SK-N-SH treated with all-trans-retinoic acid at 6 μM for 48 hours (cell line): ENCODE data around the gene KLF17.
A peak's percentile ranks its signal among the peaks of the same experiment; 100 is the strongest.

Experiments
- ATAC-seq: fragments of 200-7000 bp; cut with Tn5 transposase; 3 replicates; pipeline ENCODE4 v1.9.1; 2020; ENCODE audit warnings: mild to moderate bottlenecking, moderate library complexity
- ARNTL ChIP-seq: fragments of 450-650 bp; formaldehyde crosslinking; IDR thresholded peaks from 2 replicates; pipeline ENCODE4 v1.5.0; 2020; ENCODE audit warnings: low read depth, mild to moderate bottlenecking, moderate library complexity, borderline replicate concordance
- BACH2 ChIP-seq: fragments of 250-450 bp; sonication (Bioruptor Pico); IDR thresholded peaks from 2 replicates; pipeline ENCODE4 v1.9.0; 2021; ENCODE audit warnings: mild to moderate bottlenecking, borderline replicate concordance
- CSDC2 ChIP-seq: fragments of 250-450 bp; sonication (Bioruptor Pico); IDR thresholded peaks from 2 replicates; pipeline ENCODE4 v1.5.0; 2020; ENCODE audit warnings: mild to moderate bottlenecking, moderate library complexity
- ESRRG ChIP-seq: fragments of 250-450 bp; sonication (Bioruptor Pico); IDR thresholded peaks from 2 replicates; pipeline ENCODE4 v1.6.1; 2021; ENCODE audit warnings: mild to moderate bottlenecking
- GLIS3 ChIP-seq: fragments of 250-450 bp; sonication (Bioruptor Pico); IDR thresholded peaks from 2 replicates; pipeline ENCODE4 v1.5.0; 2020; ENCODE audit warnings: mild to moderate bottlenecking, moderate library complexity
- ISL1 ChIP-seq: fragments of 250-450 bp; sonication (Bioruptor Pico); IDR thresholded peaks from 2 replicates; pipeline ENCODE4 v2.1.2; 2022; ENCODE audit warnings: mild to moderate bottlenecking, moderate library complexity
- OSR1 ChIP-seq: fragments of 250-450 bp; sonication (Bioruptor Pico); IDR thresholded peaks from 2 replicates; pipeline ENCODE4 v1.8.0; 2022; ENCODE audit warnings: moderate library complexity, mild to moderate bottlenecking, inconsistent platforms
- PPARA ChIP-seq: fragments of 250-450 bp; sonication (Bioruptor Pico); IDR thresholded peaks from 2 replicates; pipeline ENCODE4 v1.5.0; 2020; ENCODE audit warnings: mild to moderate bottlenecking, borderline replicate concordance
- RARB ChIP-seq: fragments of 250-450 bp; sonication (Bioruptor Pico); IDR thresholded peaks from 2 replicates; pipeline ENCODE4 v1.8.0; 2021; ENCODE audit warnings: mild to moderate bottlenecking, moderate library complexity
- SNAI2 ChIP-seq: fragments of 250-450 bp; sonication (Bioruptor Pico); IDR thresholded peaks from 2 replicates; pipeline ENCODE4 v1.5.0; 2020; ENCODE audit warnings: mild to moderate bottlenecking, moderate library complexity
- TCF4 ChIP-seq: fragments of 250-450 bp; sonication (Bioruptor Pico); IDR thresholded peaks from 2 replicates; pipeline ENCODE4 v1.8.0; 2021; ENCODE audit warnings: mild to moderate bottlenecking, moderate library complexity, borderline replicate concordance
- TOX ChIP-seq: fragments of 250-450 bp; sonication (Bioruptor Pico); IDR thresholded peaks from 2 replicates; pipeline ENCODE4 v1.8.0; 2021; ENCODE audit warnings: mild to moderate bottlenecking, moderate library complexity, borderline replicate concordance
- ZC3H10 ChIP-seq: fragments of 250-450 bp; sonication (Bioruptor Pico); IDR thresholded peaks from 2 replicates; pipeline ENCODE4 v1.5.1; 2021; ENCODE audit warnings: mild to moderate bottlenecking, moderate library complexity
- ZFP3 ChIP-seq: fragments of 250-450 bp; sonication (Bioruptor Pico); IDR thresholded peaks from 2 replicates; pipeline ENCODE4 v1.5.0; 2020; ENCODE audit warnings: mild to moderate bottlenecking, moderate library complexity
- ZFP30 ChIP-seq: fragments of 450-650 bp; formaldehyde crosslinking; IDR thresholded peaks from 2 replicates; pipeline ENCODE4 v1.5.0; 2022; ENCODE audit warnings: mild to moderate bottlenecking, moderate library complexity
- ZNF8 ChIP-seq: fragments of 450-650 bp; formaldehyde crosslinking; IDR thresholded peaks from 2 replicates; pipeline ENCODE4 v1.5.0; 2020; ENCODE audit warnings: mild to moderate bottlenecking, moderate library complexity
- TF ChIP-seq, protein P1 (sequence below): fragments of 250-450 bp; sonication (Bioruptor Pico); IDR thresholded peaks from 2 replicates; pipeline ENCODE4 v1.5.0; 2020; ENCODE audit warnings: mild to moderate bottlenecking, moderate library complexity
- TF ChIP-seq, protein P2 (sequence below): fragments of 250-450 bp; sonication (Bioruptor Pico); IDR thresholded peaks from 2 replicates; pipeline ENCODE4 v1.8.0; 2021; ENCODE audit warnings: low read depth, mild to moderate bottlenecking, moderate library complexity, borderline replicate concordance
- TF ChIP-seq, protein P3 (sequence below): fragments of 250-450 bp; sonication (Bioruptor Pico); IDR thresholded peaks from 2 replicates; pipeline ENCODE4 v1.5.1; 2021; ENCODE audit warnings: mild to moderate bottlenecking, moderate library complexity
- TF ChIP-seq, protein P4 (sequence below): fragments of 250-450 bp; sonication (Bioruptor Pico); IDR thresholded peaks from 2 replicates; pipeline ENCODE4 v1.8.0; 2020; ENCODE audit warnings: mild to moderate bottlenecking, moderate library complexity, borderline replicate concordance
- TF ChIP-seq, protein P5 (sequence below): fragments of 250-450 bp; sonication (Bioruptor Pico); IDR thresholded peaks from 2 replicates; pipeline ENCODE4 v1.5.1; 2020; ENCODE audit warnings: low read depth, mild to moderate bottlenecking, moderate library complexity

Gene KLF17

DNA sequence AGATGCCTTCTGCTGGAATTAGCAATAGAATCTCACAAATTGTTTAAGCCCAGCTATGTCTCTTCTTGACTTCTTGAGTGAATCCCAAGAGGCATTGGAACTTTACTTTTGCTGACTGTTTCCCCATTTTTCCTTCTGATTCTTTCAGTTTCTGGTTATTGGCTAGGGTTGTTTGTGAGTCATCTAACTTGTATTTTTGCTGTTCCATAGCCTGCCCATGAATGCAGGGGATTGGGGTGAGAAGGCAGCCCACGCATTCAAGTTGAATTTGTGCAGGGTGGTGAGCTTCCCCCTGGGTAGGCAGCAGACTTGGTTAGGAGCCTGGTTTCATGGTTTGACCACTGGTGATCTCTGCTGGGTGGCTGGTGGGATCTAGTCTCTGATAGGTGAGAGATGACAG is 10.4 kb upstream of the KLF17 start:
- peak; percentile 65 for ATAC-seq
- TF ChIP-seq OSR1 (CRISPR knock-in tag) (no peak), RARB (CRISPR knock-in tag) (no peak), CSDC2 (CRISPR knock-in tag) (no peak), BACH2 (CRISPR knock-in tag) (no peak), ESRRG (no peak), TCF4 (CRISPR knock-in tag) (no peak), ISL1 (no peak), ZC3H10 (CRISPR knock-in tag) (no peak), GLIS3 (CRISPR knock-in tag) (no peak), TOX (CRISPR knock-in tag) (no peak), PPARA (CRISPR knock-in tag) (no peak), ZFP3 (CRISPR knock-in tag) (no peak), ARNTL (CRISPR knock-in tag) (no peak), ZNF8 (no peak)
- TF ChIP-seq, protein P1, sequence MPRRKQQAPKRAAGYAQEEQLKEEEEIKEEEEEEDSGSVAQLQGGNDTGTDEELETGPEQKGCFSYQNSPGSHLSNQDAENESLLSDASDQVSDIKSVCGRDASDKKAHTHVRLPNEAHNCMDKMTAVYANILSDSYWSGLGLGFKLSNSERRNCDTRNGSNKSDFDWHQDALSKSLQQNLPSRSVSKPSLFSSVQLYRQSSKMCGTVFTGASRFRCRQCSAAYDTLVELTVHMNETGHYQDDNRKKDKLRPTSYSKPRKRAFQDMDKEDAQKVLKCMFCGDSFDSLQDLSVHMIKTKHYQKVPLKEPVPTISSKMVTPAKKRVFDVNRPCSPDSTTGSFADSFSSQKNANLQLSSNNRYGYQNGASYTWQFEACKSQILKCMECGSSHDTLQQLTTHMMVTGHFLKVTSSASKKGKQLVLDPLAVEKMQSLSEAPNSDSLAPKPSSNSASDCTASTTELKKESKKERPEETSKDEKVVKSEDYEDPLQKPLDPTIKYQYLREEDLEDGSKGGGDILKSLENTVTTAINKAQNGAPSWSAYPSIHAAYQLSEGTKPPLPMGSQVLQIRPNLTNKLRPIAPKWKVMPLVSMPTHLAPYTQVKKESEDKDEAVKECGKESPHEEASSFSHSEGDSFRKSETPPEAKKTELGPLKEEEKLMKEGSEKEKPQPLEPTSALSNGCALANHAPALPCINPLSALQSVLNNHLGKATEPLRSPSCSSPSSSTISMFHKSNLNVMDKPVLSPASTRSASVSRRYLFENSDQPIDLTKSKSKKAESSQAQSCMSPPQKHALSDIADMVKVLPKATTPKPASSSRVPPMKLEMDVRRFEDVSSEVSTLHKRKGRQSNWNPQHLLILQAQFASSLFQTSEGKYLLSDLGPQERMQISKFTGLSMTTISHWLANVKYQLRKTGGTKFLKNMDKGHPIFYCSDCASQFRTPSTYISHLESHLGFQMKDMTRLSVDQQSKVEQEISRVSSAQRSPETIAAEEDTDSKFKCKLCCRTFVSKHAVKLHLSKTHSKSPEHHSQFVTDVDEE: no peak
- TF ChIP-seq, protein P2, sequence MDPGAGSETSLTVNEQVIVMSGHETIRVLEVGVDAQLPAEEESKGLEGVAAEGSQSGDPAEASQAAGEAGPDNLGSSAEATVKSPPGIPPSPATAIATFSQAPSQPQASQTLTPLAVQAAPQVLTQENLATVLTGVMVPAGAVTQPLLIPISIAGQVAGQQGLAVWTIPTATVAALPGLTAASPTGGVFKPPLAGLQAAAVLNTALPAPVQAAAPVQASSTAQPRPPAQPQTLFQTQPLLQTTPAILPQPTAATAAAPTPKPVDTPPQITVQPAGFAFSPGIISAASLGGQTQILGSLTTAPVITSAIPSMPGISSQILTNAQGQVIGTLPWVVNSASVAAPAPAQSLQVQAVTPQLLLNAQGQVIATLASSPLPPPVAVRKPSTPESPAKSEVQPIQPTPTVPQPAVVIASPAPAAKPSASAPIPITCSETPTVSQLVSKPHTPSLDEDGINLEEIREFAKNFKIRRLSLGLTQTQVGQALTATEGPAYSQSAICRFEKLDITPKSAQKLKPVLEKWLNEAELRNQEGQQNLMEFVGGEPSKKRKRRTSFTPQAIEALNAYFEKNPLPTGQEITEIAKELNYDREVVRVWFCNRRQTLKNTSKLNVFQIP (CRISPR knock-in tag): no peak
- TF ChIP-seq, protein P3, sequence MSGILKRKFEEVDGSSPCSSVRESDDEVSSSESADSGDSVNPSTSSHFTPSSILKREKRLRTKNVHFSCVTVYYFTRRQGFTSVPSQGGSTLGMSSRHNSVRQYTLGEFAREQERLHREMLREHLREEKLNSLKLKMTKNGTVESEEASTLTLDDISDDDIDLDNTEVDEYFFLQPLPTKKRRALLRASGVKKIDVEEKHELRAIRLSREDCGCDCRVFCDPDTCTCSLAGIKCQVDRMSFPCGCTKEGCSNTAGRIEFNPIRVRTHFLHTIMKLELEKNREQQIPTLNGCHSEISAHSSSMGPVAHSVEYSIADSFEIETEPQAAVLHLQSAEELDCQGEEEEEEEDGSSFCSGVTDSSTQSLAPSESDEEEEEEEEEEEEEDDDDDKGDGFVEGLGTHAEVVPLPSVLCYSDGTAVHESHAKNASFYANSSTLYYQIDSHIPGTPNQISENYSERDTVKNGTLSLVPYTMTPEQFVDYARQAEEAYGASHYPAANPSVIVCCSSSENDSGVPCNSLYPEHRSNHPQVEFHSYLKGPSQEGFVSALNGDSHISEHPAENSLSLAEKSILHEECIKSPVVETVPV (CRISPR knock-in tag): no peak
- TF ChIP-seq, protein P4, sequence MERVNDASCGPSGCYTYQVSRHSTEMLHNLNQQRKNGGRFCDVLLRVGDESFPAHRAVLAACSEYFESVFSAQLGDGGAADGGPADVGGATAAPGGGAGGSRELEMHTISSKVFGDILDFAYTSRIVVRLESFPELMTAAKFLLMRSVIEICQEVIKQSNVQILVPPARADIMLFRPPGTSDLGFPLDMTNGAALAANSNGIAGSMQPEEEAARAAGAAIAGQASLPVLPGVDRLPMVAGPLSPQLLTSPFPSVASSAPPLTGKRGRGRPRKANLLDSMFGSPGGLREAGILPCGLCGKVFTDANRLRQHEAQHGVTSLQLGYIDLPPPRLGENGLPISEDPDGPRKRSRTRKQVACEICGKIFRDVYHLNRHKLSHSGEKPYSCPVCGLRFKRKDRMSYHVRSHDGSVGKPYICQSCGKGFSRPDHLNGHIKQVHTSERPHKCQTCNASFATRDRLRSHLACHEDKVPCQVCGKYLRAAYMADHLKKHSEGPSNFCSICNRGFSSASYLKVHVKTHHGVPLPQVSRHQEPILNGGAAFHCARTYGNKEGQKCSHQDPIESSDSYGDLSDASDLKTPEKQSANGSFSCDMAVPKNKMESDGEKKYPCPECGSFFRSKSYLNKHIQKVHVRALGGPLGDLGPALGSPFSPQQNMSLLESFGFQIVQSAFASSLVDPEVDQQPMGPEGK: no peak
- TF ChIP-seq, all 23 proteins: peak for 0

DNA sequence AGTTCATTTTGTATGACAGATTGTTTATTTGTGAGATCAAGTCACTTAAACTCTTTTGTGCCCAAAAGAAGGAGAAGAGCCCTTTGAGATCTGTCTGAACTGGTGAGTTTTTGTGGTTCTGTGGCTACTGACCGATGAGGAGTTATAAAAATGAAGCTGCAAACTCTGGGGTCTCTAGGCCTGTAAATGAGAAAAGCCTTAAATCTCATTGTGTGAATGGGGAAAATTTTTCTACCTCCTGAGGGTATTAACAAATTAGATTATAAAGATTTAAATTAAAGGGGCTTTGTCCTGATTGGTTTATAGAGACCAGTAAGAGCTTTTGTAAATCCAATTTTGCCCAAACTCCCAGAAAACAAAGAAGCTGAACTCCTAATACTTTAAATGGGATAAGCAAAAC is 9.7 kb upstream of the KLF17 start:
- ATAC-seq: no peak
- TF ChIP-seq, protein P4: no peak
- TF ChIP-seq PPARA (CRISPR knock-in tag) (no peak), ZFP3 (CRISPR knock-in tag) (no peak), ISL1 (no peak), GLIS3 (CRISPR knock-in tag) (no peak), SNAI2 (CRISPR knock-in tag) (no peak), ZFP30 (CRISPR knock-in tag) (no peak), OSR1 (CRISPR knock-in tag) (no peak), ZNF8 (no peak), ZC3H10 (CRISPR knock-in tag) (no peak), CSDC2 (CRISPR knock-in tag) (no peak)
- TF ChIP-seq, protein P3 (CRISPR knock-in tag): no peak
- TF ChIP-seq, protein P2 (CRISPR knock-in tag): no peak
- TF ChIP-seq, protein P5, sequence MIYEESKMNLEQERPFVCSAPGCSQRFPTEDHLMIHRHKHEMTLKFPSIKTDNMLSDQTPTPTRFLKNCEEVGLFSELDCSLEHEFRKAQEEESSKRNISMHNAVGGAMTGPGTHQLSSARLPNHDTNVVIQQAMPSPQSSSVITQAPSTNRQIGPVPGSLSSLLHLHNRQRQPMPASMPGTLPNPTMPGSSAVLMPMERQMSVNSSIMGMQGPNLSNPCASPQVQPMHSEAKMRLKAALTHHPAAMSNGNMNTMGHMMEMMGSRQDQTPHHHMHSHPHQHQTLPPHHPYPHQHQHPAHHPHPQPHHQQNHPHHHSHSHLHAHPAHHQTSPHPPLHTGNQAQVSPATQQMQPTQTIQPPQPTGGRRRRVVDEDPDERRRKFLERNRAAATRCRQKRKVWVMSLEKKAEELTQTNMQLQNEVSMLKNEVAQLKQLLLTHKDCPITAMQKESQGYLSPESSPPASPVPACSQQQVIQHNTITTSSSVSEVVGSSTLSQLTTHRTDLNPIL (CRISPR knock-in tag): no peak
